Measurements from ENCODE around the gene SMARCD1.

The SMARCD1 gene

GRCh38 chr12:50088577-50089335 lies 3.6 kb downstream of the SMARCD1 start:
- Histone ChIP-seq H3K4me2 (ENCODE audit: low read length) (no peak overlapping the region), H3K27ac (ENCODE audit: low read length) (no peak overlapping the region)
- no peak for TF ChIP-seq EZH2phosphoT487 (IDR thresholded peaks at IDR 0.05; ENCODE audit: low read depth)
- TF ChIP-seq, protein P1, sequence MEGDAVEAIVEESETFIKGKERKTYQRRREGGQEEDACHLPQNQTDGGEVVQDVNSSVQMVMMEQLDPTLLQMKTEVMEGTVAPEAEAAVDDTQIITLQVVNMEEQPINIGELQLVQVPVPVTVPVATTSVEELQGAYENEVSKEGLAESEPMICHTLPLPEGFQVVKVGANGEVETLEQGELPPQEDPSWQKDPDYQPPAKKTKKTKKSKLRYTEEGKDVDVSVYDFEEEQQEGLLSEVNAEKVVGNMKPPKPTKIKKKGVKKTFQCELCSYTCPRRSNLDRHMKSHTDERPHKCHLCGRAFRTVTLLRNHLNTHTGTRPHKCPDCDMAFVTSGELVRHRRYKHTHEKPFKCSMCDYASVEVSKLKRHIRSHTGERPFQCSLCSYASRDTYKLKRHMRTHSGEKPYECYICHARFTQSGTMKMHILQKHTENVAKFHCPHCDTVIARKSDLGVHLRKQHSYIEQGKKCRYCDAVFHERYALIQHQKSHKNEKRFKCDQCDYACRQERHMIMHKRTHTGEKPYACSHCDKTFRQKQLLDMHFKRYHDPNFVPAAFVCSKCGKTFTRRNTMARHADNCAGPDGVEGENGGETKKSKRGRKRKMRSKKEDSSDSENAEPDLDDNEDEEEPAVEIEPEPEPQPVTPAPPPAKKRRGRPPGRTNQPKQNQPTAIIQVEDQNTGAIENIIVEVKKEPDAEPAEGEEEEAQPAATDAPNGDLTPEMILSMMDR (IDR thresholded peaks at IDR 0.05; ENCODE audit: low read depth, low read length) = peak; percentile 90

DNA sequence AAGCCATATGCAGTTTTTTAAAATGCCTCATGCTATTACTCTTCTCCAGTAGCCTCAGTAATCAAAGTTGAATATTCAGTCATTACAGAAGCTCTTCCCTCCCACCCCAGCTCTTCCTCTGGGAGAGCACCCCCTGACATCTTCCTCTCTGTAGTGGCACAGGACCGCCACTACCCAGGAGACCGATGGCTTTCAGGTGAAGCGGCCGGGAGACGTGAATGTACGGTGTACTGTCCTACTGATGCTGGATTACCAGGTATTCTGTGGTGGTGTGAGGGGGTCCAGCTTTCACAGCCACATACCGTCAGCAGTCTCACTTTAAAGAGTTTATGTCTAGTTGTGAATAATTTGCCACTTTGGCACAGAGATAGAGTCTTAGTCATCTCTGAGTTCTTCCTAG lies 4.6 kb downstream of the SMARCD1 start:
- H3K4me2 ChIP-seq (ENCODE audit: low read length) = no peak overlapping the region
- H3K27me3 ChIP-seq (ENCODE audit: low read depth, low read length) = no peaks in the 10 kb centered on the region
- H3K9ac ChIP-seq (ENCODE audit: low read length) = no peak overlapping the region
- peaks cover 18% of the 10 kb centered on the region for H3K79me2 ChIP-seq (ENCODE audit: low read length)
- H2AFZ ChIP-seq (ENCODE audit: low read depth, low read length) = no peak overlapping the region
- H3K9me3 ChIP-seq (ENCODE audit: insufficient read depth, low read length) = no peaks in the 10 kb centered on the region
- peaks cover 5% of the 10 kb centered on the region for H4K20me1 ChIP-seq (ENCODE audit: insufficient read depth, low read length)
- peaks cover 6% of the 10 kb centered on the region; the same call in 1 of the 2 replicates for H3K4me1 ChIP-seq (ENCODE audit: low read length)
- no peak overlapping the region for H3K27ac ChIP-seq (ENCODE audit: low read length)
- TF ChIP-seq, protein P1 (IDR thresholded peaks at IDR 0.05; ENCODE audit: low read depth, low read length) = no peak
- no peak for TF ChIP-seq EZH2phosphoT487 (IDR thresholded peaks at IDR 0.05; ENCODE audit: low read depth)
- H3K36me3 ChIP-seq (replicated peaks; ENCODE audit: low read depth, low read length) = peaks cover 45% of the 10 kb centered on the region
- H3K4me3 ChIP-seq (ENCODE audit: low read length) = no peak overlapping the region

More at GRCh38 chr12:50088577-50089335, 3.6 kb downstream of the SMARCD1 start:
- Histone ChIP-seq H3K36me3 (replicated peaks; ENCODE audit: low read depth, low read length) (peaks cover 40% of the 10 kb centered on the region), H3K9me3 (ENCODE audit: insufficient read depth, low read length) (no peaks in the 10 kb centered on the region), H2AFZ (ENCODE audit: low read depth, low read length) (no peak overlapping the region), H3K4me1 (ENCODE audit: low read length) (peaks cover 6% of the 10 kb centered on the region; the same call in 1 of the 2 replicates), H3K27me3 (ENCODE audit: low read depth, low read length) (no peaks in the 10 kb centered on the region), H3K9ac (ENCODE audit: low read length) (no peak overlapping the region), H3K4me3 (ENCODE audit: low read length) (no peak overlapping the region), H3K79me2 (ENCODE audit: low read length) (peaks cover 20% of the 10 kb centered on the region), H4K20me1 (ENCODE audit: insufficient read depth, low read length) (peaks cover 5% of the 10 kb centered on the region)

DNA sequence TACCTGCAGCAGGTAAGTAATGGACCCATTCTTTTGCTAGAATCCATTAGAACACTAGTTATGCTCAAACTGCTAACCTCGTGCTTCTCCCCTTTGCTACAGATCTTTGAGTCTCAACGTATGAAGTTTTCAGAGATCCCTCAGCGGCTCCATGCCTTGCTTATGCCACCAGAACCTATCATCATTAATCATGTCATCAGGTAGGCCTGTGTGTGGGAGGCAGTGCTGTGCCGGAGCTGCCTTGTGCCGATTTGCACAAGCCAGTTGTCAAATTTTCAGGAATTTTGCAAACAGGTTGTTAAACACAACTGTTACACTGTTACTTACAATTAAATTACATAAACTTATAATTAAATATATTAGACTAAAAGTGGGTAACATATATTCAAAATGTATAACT lies 5.2 kb downstream of the SMARCD1 start:
- H3K4me1 ChIP-seq (ENCODE audit: low read length) = peaks cover 6% of the 10 kb centered on the region; the same call in 1 of the 2 replicates
- no peak overlapping the region for H3K9ac ChIP-seq (ENCODE audit: low read length)
- no peak for TF ChIP-seq EZH2phosphoT487 (IDR thresholded peaks at IDR 0.05; ENCODE audit: low read depth)
- TF ChIP-seq, protein P1 (IDR thresholded peaks at IDR 0.05; ENCODE audit: low read depth, low read length) = no peak
- no peak overlapping the region for H3K4me3 ChIP-seq (ENCODE audit: low read length)
- H3K27ac ChIP-seq (ENCODE audit: low read length) = no peak overlapping the region
- no peak overlapping the region for H3K4me2 ChIP-seq (ENCODE audit: low read length)
- no peak overlapping the region for H2AFZ ChIP-seq (ENCODE audit: low read depth, low read length)
- H4K20me1 ChIP-seq (ENCODE audit: insufficient read depth, low read length) = peaks cover 5% of the 10 kb centered on the region
- peaks cover 45% of the 10 kb centered on the region for H3K36me3 ChIP-seq (replicated peaks; ENCODE audit: low read depth, low read length)
- no peaks in the 10 kb centered on the region for H3K27me3 ChIP-seq (ENCODE audit: low read depth, low read length)
- H3K79me2 ChIP-seq (ENCODE audit: low read length) = peaks cover 17% of the 10 kb centered on the region
- H3K9me3 ChIP-seq (ENCODE audit: insufficient read depth, low read length) = no peaks in the 10 kb centered on the region

- peaks cover 7% of the 10 kb centered on the region for H3K4me1 ChIP-seq (ENCODE audit: low read length)
- no peaks in the 10 kb centered on the region for H4K20me1 ChIP-seq (ENCODE audit: insufficient read depth, low read length)
- no peak overlapping the region for H3K9ac ChIP-seq (ENCODE audit: low read length)
- H3K27ac ChIP-seq (ENCODE audit: low read length) = no peak overlapping the region
- TF ChIP-seq EZH2phosphoT487 (IDR thresholded peaks at IDR 0.05; ENCODE audit: low read depth) = no peak
- TF ChIP-seq, protein P1 (IDR thresholded peaks at IDR 0.05; ENCODE audit: low read depth, low read length) = no peak
- H3K4me2 ChIP-seq (ENCODE audit: low read length) = no peak overlapping the region
- no peaks in the 10 kb centered on the region for H3K27me3 ChIP-seq (ENCODE audit: low read depth, low read length)
- H3K36me3 ChIP-seq (replicated peaks; ENCODE audit: low read depth, low read length) = peaks cover 45% of the 10 kb centered on the region
- no peak overlapping the region for H3K4me3 ChIP-seq (ENCODE audit: low read length)
- H3K9me3 ChIP-seq (ENCODE audit: insufficient read depth, low read length) = no peaks in the 10 kb centered on the region
- H2AFZ ChIP-seq (ENCODE audit: low read depth, low read length) = no peak overlapping the region
- H3K79me2 ChIP-seq (ENCODE audit: low read length) = no peaks in the 10 kb centered on the region
Measured at GRCh38 chr12:50097952-50098351, 12.8 kb downstream of the SMARCD1 start.

Measured in OCI-LY3 (cell line).